SU-DHL-6 (cell line): ENCODE data around the gene CRTAP.

Experiments
- H2AFZ ChIP-seq: fragments of 200-600 bp; sonication (generic); 2 replicates; pipeline ENCODE4 v1.6.1; 2014; ENCODE audit warnings: low read depth, mild to moderate bottlenecking, moderate library complexity, mixed read lengths, antibody characterized with exemption, low read length; ENCODE audit not compliant: severe bottlenecking
- H3F3A ChIP-seq: fragments of 200-600 bp; shearing (Covaris generic); 2 replicates; pipeline ENCODE4 v1.6.0; 2016; ENCODE audit warnings: antibody characterized with exemption, mild to moderate bottlenecking; ENCODE audit not compliant: insufficient read depth
- H3K27ac ChIP-seq: fragments of 200-600 bp; sonication (generic); 2 replicates; pipeline ENCODE4 v1.5.1; 2016; ENCODE audit warnings: low read depth, mild to moderate bottlenecking, low read length, moderate library complexity, mixed read lengths
- H3K27me3 ChIP-seq: fragments of 200-600 bp; sonication (generic), shearing (Covaris generic); 2 replicates; pipeline ENCODE4 v1.6.0; 2014; ENCODE audit warnings: mild to moderate bottlenecking, low read length
- H3K36me3 ChIP-seq: fragments of 200-600 bp; sonication (generic); 2 replicates; pipeline ENCODE4 v1.6.1; 2014; ENCODE audit warnings: mild to moderate bottlenecking, low read length, mixed read lengths
- H3K4me2 ChIP-seq: fragments of 300-600, 200-600 bp; shearing (Covaris generic), sonication (generic); 2 replicates; pipeline ENCODE4 v1.6.0; 2014; ENCODE audit warnings: low read length, low read depth, mild to moderate bottlenecking; ENCODE audit not compliant: poor library complexity, severe bottlenecking
- H3K4me3 ChIP-seq: fragments of 200-600 bp; sonication (generic); 2 replicates; pipeline ENCODE4 v1.5.1; 2014; ENCODE audit warnings: antibody characterized with exemption, low read length, mild to moderate bottlenecking, mixed read lengths; ENCODE audit not compliant: insufficient read depth, poor library complexity, severe bottlenecking
- H3K79me2 ChIP-seq: fragments of 200-600 bp; sonication (generic); 2 replicates; pipeline ENCODE4 v1.6.1; 2014; ENCODE audit warnings: mild to moderate bottlenecking, low read length, moderate library complexity; ENCODE audit not compliant: insufficient read depth
- H3K9ac ChIP-seq: fragments of 200-600 bp; sonication (generic); 2 replicates; pipeline ENCODE4 v1.7.0; 2014; ENCODE audit warnings: mild to moderate bottlenecking, low read length
- H3K9me2 ChIP-seq: fragments of 200-600 bp; sonication (generic); replicated peaks from 2 replicates; pipeline ENCODE4 v1.6.1; 2014; ENCODE audit warnings: low read length; ENCODE audit not compliant: insufficient read depth
- H3K9me3 ChIP-seq: fragments of 200-600 bp; sonication (generic); 2 replicates; pipeline ENCODE4 v1.6.1; 2014; ENCODE audit warnings: low read length, mixed read lengths; ENCODE audit not compliant: insufficient read depth
- H4K20me1 ChIP-seq: fragments of 200-600 bp; sonication (generic); 2 replicates; pipeline ENCODE4 v1.6.1; 2014; ENCODE audit warnings: low read depth, mild to moderate bottlenecking, antibody characterized with exemption, low read length, moderate library complexity, mixed read lengths
- EZH2phosphoT487 ChIP-seq: fragments of 200-600 bp; sonication (generic), shearing (Covaris generic); conservative IDR thresholded peaks from 2 replicates; pipeline ENCODE4 v1.6.1; 2018; ENCODE audit warnings: mild to moderate bottlenecking, antibody characterized with exemption, low read length, moderate library complexity, mixed read lengths
- TF ChIP-seq, protein P1 (sequence below): fragments of 200-600 bp; sonication (generic); IDR thresholded peaks from one replicate; pipeline ENCODE4 v1.5.1; 2017; ENCODE audit warnings: antibody characterized with exemption, mild to moderate bottlenecking, low read length, moderate library complexity; ENCODE audit not compliant: insufficient read depth, poor library complexity, severe bottlenecking

CRTAP gene

DNA sequence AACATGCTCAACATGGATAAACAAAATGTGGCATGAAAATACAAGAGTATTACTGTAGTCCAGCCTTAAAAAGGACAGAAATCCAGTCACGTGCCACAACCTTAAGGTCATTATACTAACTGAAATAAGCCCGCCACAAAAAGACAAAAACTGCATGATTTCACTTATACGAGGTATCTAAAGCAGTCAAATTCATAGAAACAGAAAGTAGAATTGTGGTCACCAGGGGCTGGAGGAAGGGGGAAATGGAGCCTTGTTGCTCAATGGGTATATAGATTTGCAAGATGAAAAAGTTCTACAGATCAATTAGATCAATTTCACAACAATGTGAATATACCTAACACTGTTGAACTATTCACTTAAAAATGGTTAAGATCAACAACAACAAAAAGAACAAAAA, 24.3 kb upstream of the CRTAP start:
- no peak overlapping the region for H3K4me2 ChIP-seq
- H3K27ac ChIP-seq: no peak overlapping the region
- no peaks in the 10 kb centered on the region for H3K9me3 ChIP-seq
- H2AFZ ChIP-seq: no peak overlapping the region
- TF ChIP-seq, protein P1, sequence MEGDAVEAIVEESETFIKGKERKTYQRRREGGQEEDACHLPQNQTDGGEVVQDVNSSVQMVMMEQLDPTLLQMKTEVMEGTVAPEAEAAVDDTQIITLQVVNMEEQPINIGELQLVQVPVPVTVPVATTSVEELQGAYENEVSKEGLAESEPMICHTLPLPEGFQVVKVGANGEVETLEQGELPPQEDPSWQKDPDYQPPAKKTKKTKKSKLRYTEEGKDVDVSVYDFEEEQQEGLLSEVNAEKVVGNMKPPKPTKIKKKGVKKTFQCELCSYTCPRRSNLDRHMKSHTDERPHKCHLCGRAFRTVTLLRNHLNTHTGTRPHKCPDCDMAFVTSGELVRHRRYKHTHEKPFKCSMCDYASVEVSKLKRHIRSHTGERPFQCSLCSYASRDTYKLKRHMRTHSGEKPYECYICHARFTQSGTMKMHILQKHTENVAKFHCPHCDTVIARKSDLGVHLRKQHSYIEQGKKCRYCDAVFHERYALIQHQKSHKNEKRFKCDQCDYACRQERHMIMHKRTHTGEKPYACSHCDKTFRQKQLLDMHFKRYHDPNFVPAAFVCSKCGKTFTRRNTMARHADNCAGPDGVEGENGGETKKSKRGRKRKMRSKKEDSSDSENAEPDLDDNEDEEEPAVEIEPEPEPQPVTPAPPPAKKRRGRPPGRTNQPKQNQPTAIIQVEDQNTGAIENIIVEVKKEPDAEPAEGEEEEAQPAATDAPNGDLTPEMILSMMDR: no peak
- TF ChIP-seq EZH2phosphoT487: no peak
- H3K79me2 ChIP-seq: peaks cover 30% of the 10 kb centered on the region; the same call in 1 of the 2 replicates
- peaks cover 7% of the 10 kb centered on the region; the same call in 1 of the 2 replicates for H4K20me1 ChIP-seq
- no peaks in the 10 kb centered on the region for H3K27me3 ChIP-seq
- no peak overlapping the region for H3K4me3 ChIP-seq
- no peaks in the 10 kb centered on the region for H3F3A ChIP-seq
- H3K36me3 ChIP-seq: no peaks in the 10 kb centered on the region
- H3K9ac ChIP-seq: no peak overlapping the region
- H3K9me2 ChIP-seq: no peaks in the 10 kb centered on the region

DNA sequence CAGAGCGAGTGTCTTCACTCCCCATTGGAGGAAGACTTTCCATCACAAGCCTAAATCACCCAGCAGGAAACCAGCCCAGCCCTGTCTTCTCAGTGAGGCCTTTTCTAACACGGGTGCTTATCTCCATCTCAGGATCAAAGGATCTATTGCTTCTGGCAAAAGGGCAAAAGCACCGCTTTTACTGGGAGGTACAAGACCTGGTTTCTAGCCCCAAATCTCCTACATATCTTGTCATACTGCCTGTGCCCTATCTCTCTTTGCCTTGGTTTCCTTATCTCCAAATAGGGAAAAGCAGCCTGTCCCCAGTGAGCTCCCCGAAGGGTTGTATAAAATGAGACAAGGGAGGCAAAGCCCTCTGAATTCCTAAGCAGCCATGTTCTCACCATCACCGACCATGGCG, 22.1 kb upstream of the CRTAP start:
- H3K27me3 ChIP-seq: no peaks in the 10 kb centered on the region
- no peak overlapping the region for H3K4me3 ChIP-seq
- H3K4me2 ChIP-seq: no peak overlapping the region
- no peak overlapping the region for H2AFZ ChIP-seq
- H3K36me3 ChIP-seq: no peaks in the 10 kb centered on the region
- H3K9me3 ChIP-seq: no peaks in the 10 kb centered on the region
- no peaks in the 10 kb centered on the region for H3F3A ChIP-seq
- peaks cover 32% of the 10 kb centered on the region for H3K79me2 ChIP-seq
- H3K9me2 ChIP-seq: no peaks in the 10 kb centered on the region
- TF ChIP-seq, protein P1: no peak
- TF ChIP-seq EZH2phosphoT487: no peak
- H3K9ac ChIP-seq: no peak overlapping the region
- peaks cover 3% of the 10 kb centered on the region; the same call in 1 of the 2 replicates for H4K20me1 ChIP-seq
- no peak overlapping the region for H3K27ac ChIP-seq

DNA sequence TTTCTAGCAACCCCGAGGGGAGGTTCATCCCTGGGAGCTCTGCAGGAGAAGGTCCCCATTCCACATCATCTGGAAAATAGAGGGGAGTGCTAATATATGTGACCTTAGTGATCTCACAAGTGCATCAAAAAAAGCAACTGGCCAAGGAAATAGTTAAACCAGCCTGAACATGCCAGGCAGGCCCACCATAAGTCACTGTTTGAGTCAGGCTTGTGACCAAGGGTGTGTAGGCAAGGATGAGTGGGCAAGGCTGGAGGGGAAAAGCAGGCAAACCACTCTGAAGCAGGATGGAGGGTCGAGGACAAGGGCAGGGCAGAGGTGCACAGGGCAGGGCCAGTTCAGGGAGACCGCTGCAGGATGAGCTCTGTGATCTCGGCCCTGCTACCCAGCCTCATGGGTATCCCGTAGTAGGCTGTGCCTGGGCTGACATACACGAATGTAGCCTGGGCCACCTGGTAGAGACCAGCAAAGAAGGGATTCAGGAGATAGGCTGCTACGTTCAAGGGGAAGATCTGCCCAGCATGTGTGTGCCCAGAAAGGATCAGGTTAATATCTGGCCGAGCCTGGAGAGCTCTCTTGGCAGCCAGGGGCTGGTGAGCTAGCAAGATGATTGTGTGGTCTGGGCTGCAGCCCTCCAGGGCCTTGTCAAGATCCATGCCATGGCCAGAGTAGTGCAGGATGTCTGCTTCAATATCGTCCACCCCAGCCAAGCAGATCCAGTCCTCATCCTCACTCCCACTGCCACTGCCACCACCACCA, 21.1 kb upstream of the CRTAP start:
- Histone ChIP-seq H3F3A (no peaks in the 10 kb centered on the region), H3K4me2 (no peak overlapping the region), H3K79me2 (peaks cover 30% of the 10 kb centered on the region), H2AFZ (no peak overlapping the region), H4K20me1 (no peaks in the 10 kb centered on the region), H3K9me3 (no peaks in the 10 kb centered on the region), H3K9ac (no peak overlapping the region), H3K27ac (no peak overlapping the region), H3K9me2 (no peaks in the 10 kb centered on the region), H3K36me3 (no peaks in the 10 kb centered on the region), H3K4me3 (no peak overlapping the region), H3K27me3 (no peaks in the 10 kb centered on the region)
- TF ChIP-seq EZH2phosphoT487: no peak
- TF ChIP-seq, protein P1: no peak
